GM21367 (cell line): ENCODE measurements around the gene OSBPL1A.

Source experiments
- ATAC-seq: cut with Tn5 transposase; IDR thresholded peaks from one replicate; pipeline ENCODE4 v1.9.1; 2021; ENCODE audit not compliant: unreplicated experiment

Gene OSBPL1A

GRCh38 chr18:24270358-24270936 is 127.2 kb downstream of the OSBPL1A start:
- ATAC-seq, result no peak

GRCh38 chr18:24268784-24269550 is 128.7 kb downstream of the OSBPL1A start:
- ATAC-seq, result no peak

- ATAC-seq, result no peak
These were observed 129.7 kb downstream of the OSBPL1A start for GRCh38 chr18:24267878-24268277.

- no peak for ATAC-seq
These were observed 131.5 kb downstream of the OSBPL1A start for GRCh38 chr18:24266131-24266530.

- ATAC-seq, result no peak
These were observed 132.0 kb downstream of the OSBPL1A start for GRCh38 chr18:24265502-24266064.

- ATAC-seq, result no peak
These were observed 134.6 kb downstream of the OSBPL1A start for GRCh38 chr18:24263050-24263449.

GRCh38 chr18:24262087-24262486 is 135.5 kb downstream of the OSBPL1A start:
- no peak for ATAC-seq

- ATAC-seq, result no peak
These were observed 137.6 kb downstream of the OSBPL1A start for GRCh38 chr18:24259869-24260641.

- no peak for ATAC-seq
These were observed 143.6 kb downstream of the OSBPL1A start for GRCh38 chr18:24254071-24254470.

GRCh38 chr18:24249716-24250115 is 147.9 kb downstream of the OSBPL1A start:
- ATAC-seq, result no peak

- no peak for ATAC-seq
These were observed 149.3 kb downstream of the OSBPL1A start for GRCh38 chr18:24248359-24248758.

- peak; percentile 83 for ATAC-seq
These were observed 151.5 kb downstream of the OSBPL1A start for GRCh38 chr18:24246143-24246542.

GRCh38 chr18:24244698-24245097 is 152.9 kb downstream of the OSBPL1A start:
- ATAC-seq, result no peak

- ATAC-seq, result no peak
These were observed 153.9 kb downstream of the OSBPL1A start for GRCh38 chr18:24243677-24244076.

- ATAC-seq, result no peak
These were observed 158.3 kb downstream of the OSBPL1A start for GRCh38 chr18:24239341-24239740.

GRCh38 chr18:24238387-24238786 is 159.2 kb downstream of the OSBPL1A start:
- ATAC-seq, result no peak

GRCh38 chr18:24234850-24235418 is 162.7 kb downstream of the OSBPL1A start:
- no peak for ATAC-seq

- no peak for ATAC-seq
These were observed 163.3 kb downstream of the OSBPL1A start for GRCh38 chr18:24234330-24234729.

- no peak for ATAC-seq
These were observed 164.8 kb downstream of the OSBPL1A start for GRCh38 chr18:24232800-24233199.

GRCh38 chr18:24231773-24232735 is 165.6 kb downstream of the OSBPL1A start:
- ATAC-seq, result no peak
